B cell (primary cell): ENCODE data around the gene TCEAL5.
"Not testable (repeated sequence)": the region's sequence is repeated elsewhere in the genome, so short reads cannot be mapped to it uniquely, and the experiment has no call there.

ENCODE experiments used
- EZH2 ChIP-seq: IDR thresholded peaks from 2 replicates; pipeline ENCODE4 v1.6.1; 2012; ENCODE audit warnings: borderline replicate concordance, low read depth, mild to moderate bottlenecking, moderate library complexity, low read length; ENCODE audit not compliant: insufficient read depth, poor library complexity, severe bottlenecking
- TF ChIP-seq, protein P1 (sequence below): fragments of 200-600 bp; IDR thresholded peaks from one replicate; pipeline ENCODE4 v1.8.0; 2022; ENCODE audit warnings: antibody characterized with exemption, mild to moderate bottlenecking

DNA sequence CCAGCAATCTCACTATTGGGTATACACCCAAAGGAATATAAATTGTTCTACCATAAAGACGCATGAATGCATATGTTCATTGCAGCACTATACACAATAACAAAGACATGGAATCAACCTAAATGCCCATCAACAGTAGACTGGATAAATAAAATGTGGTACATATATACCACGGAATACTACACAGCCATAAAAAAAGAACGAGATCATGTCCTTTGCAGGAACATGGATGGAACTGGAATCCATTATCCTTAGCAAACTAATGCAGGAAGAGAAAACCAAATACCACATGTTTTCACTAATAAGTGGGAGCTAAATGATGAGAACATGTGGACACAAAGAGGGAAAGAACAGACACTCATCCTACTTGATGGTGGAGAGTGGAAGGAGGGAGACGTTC, 50.6 kb downstream of the TCEAL5 start:
- TF ChIP-seq, protein P1, sequence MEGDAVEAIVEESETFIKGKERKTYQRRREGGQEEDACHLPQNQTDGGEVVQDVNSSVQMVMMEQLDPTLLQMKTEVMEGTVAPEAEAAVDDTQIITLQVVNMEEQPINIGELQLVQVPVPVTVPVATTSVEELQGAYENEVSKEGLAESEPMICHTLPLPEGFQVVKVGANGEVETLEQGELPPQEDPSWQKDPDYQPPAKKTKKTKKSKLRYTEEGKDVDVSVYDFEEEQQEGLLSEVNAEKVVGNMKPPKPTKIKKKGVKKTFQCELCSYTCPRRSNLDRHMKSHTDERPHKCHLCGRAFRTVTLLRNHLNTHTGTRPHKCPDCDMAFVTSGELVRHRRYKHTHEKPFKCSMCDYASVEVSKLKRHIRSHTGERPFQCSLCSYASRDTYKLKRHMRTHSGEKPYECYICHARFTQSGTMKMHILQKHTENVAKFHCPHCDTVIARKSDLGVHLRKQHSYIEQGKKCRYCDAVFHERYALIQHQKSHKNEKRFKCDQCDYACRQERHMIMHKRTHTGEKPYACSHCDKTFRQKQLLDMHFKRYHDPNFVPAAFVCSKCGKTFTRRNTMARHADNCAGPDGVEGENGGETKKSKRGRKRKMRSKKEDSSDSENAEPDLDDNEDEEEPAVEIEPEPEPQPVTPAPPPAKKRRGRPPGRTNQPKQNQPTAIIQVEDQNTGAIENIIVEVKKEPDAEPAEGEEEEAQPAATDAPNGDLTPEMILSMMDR = not testable (repeated sequence)
- TF ChIP-seq EZH2 = not testable (repeated sequence)
